ENCODE data around the gene ADAD2.

DNA sequence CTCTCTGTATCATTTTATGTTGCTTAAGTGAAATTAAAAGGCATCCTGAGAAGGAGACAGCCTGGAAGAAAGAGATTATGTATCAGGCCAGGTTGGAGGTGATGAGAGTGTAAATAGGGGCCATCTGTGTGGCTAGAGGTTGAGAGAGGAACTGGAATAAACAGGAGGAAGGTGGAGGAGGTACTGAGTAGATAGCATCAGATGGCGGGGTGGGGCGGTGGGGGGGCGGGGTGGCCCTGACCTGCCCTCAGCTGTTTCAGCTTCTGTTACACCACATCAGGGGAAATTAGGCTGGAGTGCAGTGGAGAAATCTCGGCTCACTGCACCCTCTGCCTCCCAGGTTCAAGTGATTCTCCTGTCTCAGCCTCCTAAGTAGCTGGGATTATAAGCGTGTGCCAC is 55.7 kb downstream of the ADAD2 start:
- TF ChIP-seq, protein P1, sequence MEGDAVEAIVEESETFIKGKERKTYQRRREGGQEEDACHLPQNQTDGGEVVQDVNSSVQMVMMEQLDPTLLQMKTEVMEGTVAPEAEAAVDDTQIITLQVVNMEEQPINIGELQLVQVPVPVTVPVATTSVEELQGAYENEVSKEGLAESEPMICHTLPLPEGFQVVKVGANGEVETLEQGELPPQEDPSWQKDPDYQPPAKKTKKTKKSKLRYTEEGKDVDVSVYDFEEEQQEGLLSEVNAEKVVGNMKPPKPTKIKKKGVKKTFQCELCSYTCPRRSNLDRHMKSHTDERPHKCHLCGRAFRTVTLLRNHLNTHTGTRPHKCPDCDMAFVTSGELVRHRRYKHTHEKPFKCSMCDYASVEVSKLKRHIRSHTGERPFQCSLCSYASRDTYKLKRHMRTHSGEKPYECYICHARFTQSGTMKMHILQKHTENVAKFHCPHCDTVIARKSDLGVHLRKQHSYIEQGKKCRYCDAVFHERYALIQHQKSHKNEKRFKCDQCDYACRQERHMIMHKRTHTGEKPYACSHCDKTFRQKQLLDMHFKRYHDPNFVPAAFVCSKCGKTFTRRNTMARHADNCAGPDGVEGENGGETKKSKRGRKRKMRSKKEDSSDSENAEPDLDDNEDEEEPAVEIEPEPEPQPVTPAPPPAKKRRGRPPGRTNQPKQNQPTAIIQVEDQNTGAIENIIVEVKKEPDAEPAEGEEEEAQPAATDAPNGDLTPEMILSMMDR (IDR thresholded peaks at IDR 0.05; ENCODE audit: borderline replicate concordance, extremely low read depth, low read length, poor library complexity, severe bottlenecking) = no peak
- TF ChIP-seq EZH2 (IDR thresholded peaks at IDR 0.05; ENCODE audit: borderline replicate concordance, low read depth, low read length, severe bottlenecking) = no peak

Data from DND-41 (cell line).